ENCODE measurements around the gene HSPA6.
"Not testable (repeated sequence)": the region's sequence is repeated elsewhere in the genome, so short reads cannot be mapped to it uniquely, and the experiment has no call there.

The HSPA6 gene

GRCh38 chr1:161523817-161524741, at the start of gene HSPA6:
Gene HSPA6 (plus strand): TSS chr1:161524540. CDS start chr1:161524659, 119 bp downstream.
- Mint-ChIP-seq H3K27ac (peak within 1 kb of the TSS in 2 of 3 experiments; percentile 28 to 53), H3K4me3 (peak within 1 kb of the TSS; percentile 89 to 95 (median 92)), H3K27me3 (ENCODE audit: low read depth) (peaks cover 59% of the 10 kb centered on the region)
- not testable (repeated sequence) for H3K4me1 Mint-ChIP-seq; H3K9me3 Mint-ChIP-seq; H3K36me3 Mint-ChIP-seq (ENCODE audit: low read depth)

- H3K4me3 Mint-ChIP-seq; H3K4me1 Mint-ChIP-seq; H3K36me3 Mint-ChIP-seq (ENCODE audit: low read depth); H3K27ac Mint-ChIP-seq; H3K9me3 Mint-ChIP-seq: not testable (repeated sequence)
- H3K27me3 Mint-ChIP-seq (ENCODE audit: low read depth): peaks cover 61% of the 10 kb centered on the region
These were observed 46.6 kb upstream of the HSPA6 start for GRCh38 chr1:161477711-161478110.

GRCh38 chr1:161478985-161479384, 45.4 kb upstream of the HSPA6 start:
- no peak overlapping the region for H3K4me3 Mint-ChIP-seq
- H3K4me1 Mint-ChIP-seq: no peaks in the 10 kb centered on the region
- H3K27ac Mint-ChIP-seq: no peak overlapping the region
- H3K9me3 Mint-ChIP-seq: no peaks in the 10 kb centered on the region
- no peaks in the 10 kb centered on the region for H3K36me3 Mint-ChIP-seq (ENCODE audit: low read depth)
- no peak for TF ChIP-seq CTCF (IDR thresholded peaks at IDR 0.05; ENCODE audit: unreplicated experiment in 3 of 3)
- H3K27me3 Mint-ChIP-seq (ENCODE audit: low read depth): peaks cover 48% of the 10 kb centered on the region

- Mint-ChIP-seq H3K9me3 (no peaks in the 10 kb centered on the region), H3K4me3 (no peak overlapping the region), H3K36me3 (ENCODE audit: low read depth) (no peaks in the 10 kb centered on the region), H3K4me1 (no peaks in the 10 kb centered on the region), H3K27ac (no peak overlapping the region), H3K27me3 (ENCODE audit: low read depth) (peaks cover 34% of the 10 kb centered on the region)
- TF ChIP-seq CTCF (IDR thresholded peaks at IDR 0.05; ENCODE audit: unreplicated experiment in 3 of 3): no peak
These were observed 43.8 kb upstream of the HSPA6 start for GRCh38 chr1:161480381-161481035.

- H3K27me3 Mint-ChIP-seq (ENCODE audit: low read depth): peaks cover 32% of the 10 kb centered on the region
- no peaks in the 10 kb centered on the region for H3K9me3 Mint-ChIP-seq
- no peaks in the 10 kb centered on the region for H3K36me3 Mint-ChIP-seq (ENCODE audit: low read depth)
- H3K4me1 Mint-ChIP-seq: no peaks in the 10 kb centered on the region
- H3K27ac Mint-ChIP-seq: no peak overlapping the region
- TF ChIP-seq CTCF (IDR thresholded peaks at IDR 0.05; ENCODE audit: unreplicated experiment in 3 of 3): no peak
- H3K4me3 Mint-ChIP-seq: no peak overlapping the region
These were observed 42.5 kb upstream of the HSPA6 start for GRCh38 chr1:161481624-161482392.

GRCh38 chr1:161482610-161483009, 41.7 kb upstream of the HSPA6 start:
- no peaks in the 10 kb centered on the region for H3K4me1 Mint-ChIP-seq
- no peak overlapping the region for H3K27ac Mint-ChIP-seq
- no peaks in the 10 kb centered on the region for H3K36me3 Mint-ChIP-seq (ENCODE audit: low read depth)
- TF ChIP-seq CTCF (IDR thresholded peaks at IDR 0.05; ENCODE audit: unreplicated experiment in 3 of 3): no peak
- peaks cover 28% of the 10 kb centered on the region for H3K27me3 Mint-ChIP-seq (ENCODE audit: low read depth)
- H3K9me3 Mint-ChIP-seq: no peaks in the 10 kb centered on the region
- no peak overlapping the region for H3K4me3 Mint-ChIP-seq

All from nephron (organoid).